Measurements from ENCODE around the gene ETV2. TPM values are rescaled to one million over a fixed set of nuclear protein-coding genes. Genes with fewer than 3 reads are reported as not detected.
"Not testable (repeated sequence)": the region's sequence is repeated elsewhere in the genome, so short reads cannot be mapped to it uniquely, and the experiment has no call there.

ETV2 gene
- total RNA-seq, 1 donor from 2014 or later: 0.33 TPM

DNA sequence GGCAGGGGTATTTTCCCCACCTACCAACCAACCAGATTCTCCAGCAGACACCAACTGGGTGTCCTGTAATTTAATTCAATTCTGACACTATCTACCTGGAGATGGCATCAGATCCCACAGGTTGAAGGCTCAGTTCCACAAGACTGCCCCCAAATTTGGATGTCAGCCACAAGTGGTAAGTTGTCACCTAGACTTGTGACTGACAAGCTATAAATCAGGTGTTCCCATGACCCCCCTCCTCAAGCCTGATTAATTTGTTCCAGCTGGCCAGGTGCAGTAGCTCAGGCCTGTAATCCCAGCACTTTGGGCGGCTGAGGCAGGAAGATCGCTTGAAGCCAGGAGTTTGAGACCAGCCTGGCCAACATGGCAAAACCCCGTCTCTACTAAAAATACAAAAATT lies 39.6 kb upstream of the ETV2 start:
- no peaks in the 10 kb centered on the region for H3K36me3 ChIP-seq
- TF ChIP-seq, protein P1, sequence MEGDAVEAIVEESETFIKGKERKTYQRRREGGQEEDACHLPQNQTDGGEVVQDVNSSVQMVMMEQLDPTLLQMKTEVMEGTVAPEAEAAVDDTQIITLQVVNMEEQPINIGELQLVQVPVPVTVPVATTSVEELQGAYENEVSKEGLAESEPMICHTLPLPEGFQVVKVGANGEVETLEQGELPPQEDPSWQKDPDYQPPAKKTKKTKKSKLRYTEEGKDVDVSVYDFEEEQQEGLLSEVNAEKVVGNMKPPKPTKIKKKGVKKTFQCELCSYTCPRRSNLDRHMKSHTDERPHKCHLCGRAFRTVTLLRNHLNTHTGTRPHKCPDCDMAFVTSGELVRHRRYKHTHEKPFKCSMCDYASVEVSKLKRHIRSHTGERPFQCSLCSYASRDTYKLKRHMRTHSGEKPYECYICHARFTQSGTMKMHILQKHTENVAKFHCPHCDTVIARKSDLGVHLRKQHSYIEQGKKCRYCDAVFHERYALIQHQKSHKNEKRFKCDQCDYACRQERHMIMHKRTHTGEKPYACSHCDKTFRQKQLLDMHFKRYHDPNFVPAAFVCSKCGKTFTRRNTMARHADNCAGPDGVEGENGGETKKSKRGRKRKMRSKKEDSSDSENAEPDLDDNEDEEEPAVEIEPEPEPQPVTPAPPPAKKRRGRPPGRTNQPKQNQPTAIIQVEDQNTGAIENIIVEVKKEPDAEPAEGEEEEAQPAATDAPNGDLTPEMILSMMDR (IDR thresholded peaks at IDR 0.05; ENCODE audit: borderline replicate concordance): no peak
- intact Hi-C loops (cut with micrococcal nuclease): no loop called here

DNA sequence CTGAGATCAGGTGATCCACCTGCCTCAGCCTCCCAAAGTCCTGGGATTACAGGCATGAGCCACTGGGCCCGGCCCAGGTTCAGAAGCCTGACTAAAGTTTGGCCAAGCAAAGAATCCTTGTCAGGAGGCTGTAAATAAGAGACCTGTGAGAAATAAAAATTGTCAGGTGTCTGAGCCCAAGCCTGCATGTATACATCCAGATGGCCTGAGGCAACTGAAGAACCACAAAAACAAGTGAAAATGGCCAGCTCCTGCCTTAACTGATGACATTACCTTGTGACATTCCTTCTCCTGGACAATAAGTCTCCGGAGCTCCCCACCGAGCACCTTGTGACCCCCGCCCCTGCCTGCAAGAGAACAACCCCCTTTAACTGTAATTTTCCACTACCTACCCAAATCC lies 37.1 kb upstream of the ETV2 start:
- peaks cover 22% of the 10 kb centered on the region for H3K9me3 ChIP-seq (replicated peaks)
- intact Hi-C loops (cut with micrococcal nuclease); H3K27me3 ChIP-seq (ENCODE audit: low read depth); H3K36me3 ChIP-seq; H3K4me1 ChIP-seq; H3K4me3 ChIP-seq; DNase-seq; H3K27ac ChIP-seq (replicated peaks): not testable (repeated sequence)

More for the DNA sequence above, 39.6 kb upstream of the ETV2 start:
- Histone ChIP-seq H3K27ac (replicated peaks) (no peak overlapping the region), H3K27me3 (ENCODE audit: low read depth) (peaks cover 15% of the 10 kb centered on the region), H3K4me3 (no peak overlapping the region), H3K9me3 (replicated peaks) (peaks cover 5% of the 10 kb centered on the region), H3K4me1 (no peaks in the 10 kb centered on the region)
- DNase-seq: no peak

DNA sequence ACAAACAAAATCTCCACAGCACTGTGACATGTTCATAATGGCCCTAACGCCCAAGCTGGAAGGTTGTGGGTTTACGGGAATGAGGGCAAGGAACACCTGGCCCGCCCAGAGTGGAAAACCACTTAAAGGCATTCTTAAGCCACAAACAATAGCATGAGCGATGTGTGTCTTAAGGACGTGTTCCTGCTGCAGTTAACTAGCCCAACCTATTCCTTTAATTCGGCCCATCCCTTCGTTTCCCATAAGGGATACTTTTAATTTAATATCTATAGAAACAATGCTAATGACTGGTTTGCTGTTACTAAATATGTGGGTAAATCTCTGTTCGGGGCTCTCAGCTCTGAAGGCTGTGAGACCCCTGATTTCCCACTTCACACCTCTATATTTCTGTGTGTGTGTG lies 34.4 kb upstream of the ETV2 start:
- H3K27ac ChIP-seq (replicated peaks); H3K4me1 ChIP-seq; intact Hi-C loops (cut with micrococcal nuclease); H3K36me3 ChIP-seq; H3K27me3 ChIP-seq (ENCODE audit: low read depth); DNase-seq; H3K4me3 ChIP-seq: not testable (repeated sequence)
- H3K9me3 ChIP-seq (replicated peaks): peaks cover 22% of the 10 kb centered on the region

DNA sequence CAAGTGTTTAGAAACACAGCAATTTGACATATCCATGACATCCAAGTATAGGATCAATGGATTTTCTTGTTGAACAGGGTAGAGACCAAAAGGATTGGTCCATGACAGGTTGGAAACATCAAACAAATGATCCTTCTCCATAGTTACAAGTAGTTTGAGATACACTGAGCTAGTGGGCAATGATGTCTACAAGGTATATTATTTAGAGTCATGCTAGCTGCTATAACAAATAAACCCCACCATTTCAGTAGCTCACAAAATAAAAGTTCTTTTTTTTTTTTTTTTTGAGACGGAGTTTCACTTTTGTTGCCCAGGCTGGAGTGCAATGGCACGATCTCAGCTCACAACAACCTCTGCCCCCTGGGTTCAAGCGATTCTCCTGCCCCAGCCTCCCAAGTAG lies 33.9 kb upstream of the ETV2 start:
- TF ChIP-seq, protein P1 (IDR thresholded peaks at IDR 0.05; ENCODE audit: borderline replicate concordance): no peak
- no peak for DNase-seq

DNA sequence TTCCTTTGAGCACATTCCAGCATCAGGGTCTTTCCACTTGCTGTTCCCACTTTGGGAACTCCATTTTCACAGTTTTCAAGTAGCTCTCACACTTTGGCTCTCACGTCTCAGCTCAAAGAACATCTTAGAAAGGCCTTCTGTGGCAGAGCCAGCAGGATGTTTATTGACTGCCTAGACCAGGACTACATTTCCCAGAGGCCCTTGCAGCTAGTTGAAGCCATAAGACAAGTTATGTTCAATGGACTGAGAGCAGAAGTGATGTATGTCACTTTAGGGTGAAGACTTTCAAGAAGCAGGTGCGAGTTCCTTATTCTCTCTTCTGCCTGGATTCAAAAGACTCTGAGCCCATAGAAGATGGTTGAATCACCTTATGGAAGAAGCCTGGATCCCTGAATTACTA lies 33.3 kb upstream of the ETV2 start:
- peaks cover 22% of the 10 kb centered on the region for H3K9me3 ChIP-seq (replicated peaks)
- no peaks in the 10 kb centered on the region for H3K36me3 ChIP-seq
- peaks cover 14% of the 10 kb centered on the region for H3K4me1 ChIP-seq
- DNase-seq: no peak
- no peak overlapping the region for H3K27ac ChIP-seq (replicated peaks)
- peaks cover 4% of the 10 kb centered on the region for H3K27me3 ChIP-seq (ENCODE audit: low read depth)
- TF ChIP-seq, protein P1 (IDR thresholded peaks at IDR 0.05; ENCODE audit: borderline replicate concordance): no peak
- H3K4me3 ChIP-seq: no peak overlapping the region
- intact Hi-C loops (cut with micrococcal nuclease): no loop called here

More for the DNA sequence above, 33.9 kb upstream of the ETV2 start:
- Histone ChIP-seq H3K36me3 (no peaks in the 10 kb centered on the region), H3K27ac (replicated peaks) (no peak overlapping the region), H3K27me3 (ENCODE audit: low read depth) (peaks cover 4% of the 10 kb centered on the region), H3K9me3 (replicated peaks) (peaks cover 22% of the 10 kb centered on the region), H3K4me1 (peaks cover 8% of the 10 kb centered on the region), H3K4me3 (no peak overlapping the region)
- intact Hi-C loops (cut with micrococcal nuclease): no loop called here

DNA sequence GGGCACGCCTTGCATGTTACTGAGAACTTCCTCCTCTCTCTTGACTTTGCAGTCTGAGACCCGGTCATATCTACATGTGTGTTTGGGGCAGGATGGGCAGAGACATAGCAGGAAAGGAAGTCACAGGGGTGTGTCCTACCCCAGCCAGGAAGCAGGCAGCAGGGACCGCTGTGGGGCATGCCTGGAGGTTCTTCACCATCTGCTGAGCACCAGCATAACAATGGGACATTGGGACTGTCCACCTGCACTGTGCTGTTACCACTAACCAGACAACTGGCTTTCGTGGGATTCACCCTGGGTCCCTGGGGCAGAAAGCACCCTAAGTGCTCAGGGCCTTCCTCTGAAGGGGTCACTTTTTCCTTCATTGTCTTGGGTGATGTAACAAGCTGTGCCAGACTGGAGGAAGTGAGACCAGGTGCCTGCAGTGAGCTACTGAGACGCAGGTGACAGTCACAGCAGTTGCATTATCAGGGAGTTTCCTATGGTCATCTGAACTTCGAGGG lies 31.6 kb upstream of the ETV2 start:
- intact Hi-C loops (cut with micrococcal nuclease): no loop called here

More for the DNA sequence above, 31.6 kb upstream of the ETV2 start:
- H3K36me3 ChIP-seq: no peaks in the 10 kb centered on the region
- H3K27ac ChIP-seq (replicated peaks): no peak overlapping the region
- TF ChIP-seq, protein P1 (IDR thresholded peaks at IDR 0.05; ENCODE audit: borderline replicate concordance): no peak
- peaks cover 22% of the 10 kb centered on the region for H3K9me3 ChIP-seq (replicated peaks)
- H3K27me3 ChIP-seq (ENCODE audit: low read depth): no peaks in the 10 kb centered on the region
- no peak overlapping the region for H3K4me3 ChIP-seq
- H3K4me1 ChIP-seq: peaks cover 15% of the 10 kb centered on the region
- no peak for DNase-seq

Data from left ventricle myocardium inferior (tissue), 1 donor.